RKO (cell line): ENCODE data around the gene MAS1L.
"Not testable (repeated sequence)": the region's sequence is repeated elsewhere in the genome, so short reads cannot be mapped to it uniquely, and the experiment has no call there.

ENCODE experiments used
- DNase-seq: peaks from one replicate; pipeline ENCODE4 v3.0.0-alpha.2; 2016; ENCODE audit warnings: low spot score

Gene MAS1L

DNA sequence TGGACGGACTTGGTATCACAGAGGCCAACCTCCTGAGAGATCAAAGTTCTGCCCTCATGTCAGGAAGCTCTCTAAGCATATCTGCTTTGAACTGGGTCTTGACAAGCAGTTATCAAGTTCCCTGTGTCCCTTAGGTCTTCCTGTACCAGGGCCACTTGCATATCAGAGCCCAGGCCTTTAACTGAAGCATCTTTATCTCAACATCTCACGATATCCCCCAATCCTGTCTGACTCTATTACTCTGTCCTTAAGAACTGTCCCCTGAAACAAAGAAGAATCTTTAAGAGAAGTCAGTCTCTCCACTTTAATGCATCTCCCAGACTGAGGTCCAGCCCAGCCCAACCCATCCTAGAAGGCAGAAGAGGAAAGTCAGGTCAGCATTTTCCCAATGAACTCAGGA, 8.2 kb downstream of the MAS1L start:
- DNase-seq = no peak

- DNase-seq = no peak
Observed at GRCh38 chr6:29478740-29479139, 9.0 kb downstream of the MAS1L start.

- no peak for DNase-seq
Observed at GRCh38 chr6:29477923-29478450, 9.8 kb downstream of the MAS1L start.

- no peak for DNase-seq
Observed at GRCh38 chr6:29474996-29475395, 12.8 kb downstream of the MAS1L start.

DNA sequence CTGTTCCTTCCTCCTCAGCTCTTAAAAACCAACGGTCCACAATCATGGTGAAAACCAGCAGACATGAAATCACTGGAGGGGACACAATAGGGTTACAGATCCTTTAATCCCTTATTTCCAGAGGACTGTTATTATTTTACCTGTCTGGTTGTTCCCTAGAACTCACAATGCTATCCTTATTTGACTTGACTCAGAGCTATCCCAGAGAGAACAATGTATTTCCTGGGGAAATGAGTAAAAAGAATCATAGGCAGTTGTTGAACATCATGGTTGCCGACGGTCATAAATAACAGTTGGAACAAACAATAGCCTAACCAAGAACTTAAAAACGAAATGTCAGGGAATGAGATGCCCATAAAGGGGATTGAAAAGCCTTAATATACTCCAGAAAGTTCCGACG, 21.5 kb downstream of the MAS1L start:
- no peak for DNase-seq

DNA sequence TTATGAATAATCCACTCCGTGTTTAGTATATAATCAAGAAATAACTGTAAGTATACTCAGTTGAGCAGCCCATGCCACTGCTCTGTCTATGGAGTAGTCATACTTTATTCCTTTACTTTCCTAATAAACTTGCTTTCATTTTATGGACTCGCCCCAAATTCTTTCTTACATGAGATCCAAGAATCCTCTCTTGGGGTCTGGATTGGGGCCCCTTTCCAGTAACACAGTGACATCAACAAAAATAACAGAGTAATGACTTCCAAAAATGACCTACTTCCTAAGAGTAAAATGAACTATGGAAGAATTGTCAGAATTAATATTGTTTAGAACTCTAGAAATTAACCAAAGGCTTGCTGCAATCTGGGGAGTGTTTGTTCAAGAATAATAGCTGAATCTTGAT, 22.0 kb downstream of the MAS1L start:
- DNase-seq = no peak

DNA sequence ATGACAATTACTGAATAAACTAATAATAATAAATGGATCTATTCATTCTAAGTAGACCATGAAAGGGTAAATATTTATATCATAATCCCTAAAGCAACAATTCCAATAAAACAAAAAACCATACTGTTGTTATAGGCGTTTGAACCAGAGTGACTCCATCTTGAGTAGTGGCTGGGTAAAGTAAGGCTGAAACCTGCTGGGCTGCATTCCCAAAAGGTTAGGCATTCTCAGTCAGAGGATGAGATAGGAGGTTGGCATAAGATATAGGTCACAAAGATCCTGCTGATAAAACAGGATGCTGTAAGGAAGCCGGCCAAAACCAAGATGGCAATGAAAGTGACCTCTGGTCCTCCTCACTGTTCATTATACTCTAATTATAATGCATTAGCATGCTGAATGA, 22.5 kb downstream of the MAS1L start:
- no peak for DNase-seq

DNA sequence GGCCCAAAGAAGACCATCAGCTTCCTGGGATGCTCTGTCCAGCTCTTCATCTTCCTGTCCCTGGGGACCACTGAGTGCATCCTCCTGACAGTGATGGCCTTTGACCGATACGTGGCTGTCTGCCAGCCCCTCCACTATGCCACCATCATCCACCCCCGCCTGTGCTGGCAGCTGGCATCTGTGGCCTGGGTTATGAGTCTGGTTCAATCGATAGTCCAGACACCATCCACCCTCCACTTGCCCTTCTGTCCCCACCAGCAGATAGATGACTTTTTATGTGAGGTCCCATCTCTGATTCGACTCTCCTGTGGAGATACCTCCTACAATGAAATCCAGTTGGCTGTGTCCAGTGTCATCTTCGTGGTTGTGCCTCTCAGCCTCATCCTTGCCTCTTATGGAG, 25.7 kb downstream of the MAS1L start:
- DNase-seq = no peak

GRCh38 chr6:29461021-29461814, 26.5 kb downstream of the MAS1L start:
- DNase-seq = no peak

- no peak for DNase-seq
Observed at GRCh38 chr6:29456971-29457370, 30.8 kb downstream of the MAS1L start, which contains the start of the genes OR11A1 and OR2H1. Gene OR11A1, minus strand, starts transcription at chr6:29457071. Its CDS starts 29,430 bp downstream, at chr6:29427641. Gene OR2H1, plus strand, starts transcription at chr6:29457155. Its CDS starts 4,615 bp downstream, at chr6:29461770.

GRCh38 chr6:29451471-29452193, 36.1 kb downstream of the MAS1L start:
- no peak for DNase-seq

DNA sequence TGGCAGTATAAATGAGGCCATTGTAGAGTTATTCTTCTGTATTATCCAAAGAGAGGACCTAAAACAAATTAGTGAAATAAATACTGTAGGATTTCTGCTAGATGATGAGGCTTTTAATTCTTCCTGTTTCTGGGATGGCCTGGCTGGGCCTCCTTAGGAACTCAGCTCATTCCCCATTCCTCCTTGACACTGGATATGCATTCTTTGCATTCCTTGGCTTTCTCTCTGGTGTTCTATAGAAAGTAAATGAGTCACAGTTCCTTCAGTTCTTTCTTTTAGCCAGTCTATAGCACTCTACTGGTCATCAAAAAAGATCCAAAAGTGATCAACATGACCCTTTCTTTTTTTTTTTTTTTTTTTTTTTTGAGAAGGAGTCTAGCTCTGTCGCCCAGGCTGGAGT, 40.1 kb downstream of the MAS1L start:
- DNase-seq = no peak

DNA sequence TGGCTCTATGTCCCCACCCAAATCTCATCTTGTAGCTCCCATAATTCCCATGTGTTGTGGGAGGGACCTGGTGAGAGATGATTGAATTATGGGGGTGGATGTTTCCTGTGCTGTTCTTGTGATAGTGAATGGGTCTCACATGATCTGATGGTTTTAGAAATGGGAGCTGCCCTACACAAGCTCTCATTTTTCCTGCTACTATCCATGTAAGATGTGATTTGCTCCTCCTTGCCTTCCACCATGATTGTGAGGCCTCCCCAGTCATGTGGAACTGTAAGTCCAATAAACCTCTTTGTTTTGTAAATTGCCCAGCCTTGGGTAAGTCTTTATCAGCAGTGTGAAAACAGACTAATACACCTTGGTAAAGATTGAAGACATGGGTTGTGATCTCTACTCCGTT, 43.7 kb downstream of the MAS1L start:
- DNase-seq = not testable (repeated sequence)

DNA sequence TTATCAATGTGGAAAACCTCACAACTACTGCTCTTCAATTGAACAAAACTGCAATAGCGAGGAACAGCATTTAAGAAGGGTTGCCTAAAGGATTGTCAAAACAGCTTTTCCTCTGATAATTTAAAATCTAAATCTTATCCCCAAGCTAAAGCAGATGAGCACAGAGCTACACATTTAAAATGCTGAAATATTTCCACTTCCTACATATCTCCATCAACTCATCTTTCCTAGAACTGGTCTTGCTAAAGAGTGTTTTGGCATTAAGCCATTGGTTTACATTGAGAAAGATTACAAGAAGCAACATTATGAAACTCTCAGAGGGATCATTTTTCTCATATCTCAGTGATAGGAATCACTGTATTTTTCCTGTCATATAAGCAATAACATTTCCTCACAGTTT, 45.0 kb downstream of the MAS1L start:
- no peak for DNase-seq

DNA sequence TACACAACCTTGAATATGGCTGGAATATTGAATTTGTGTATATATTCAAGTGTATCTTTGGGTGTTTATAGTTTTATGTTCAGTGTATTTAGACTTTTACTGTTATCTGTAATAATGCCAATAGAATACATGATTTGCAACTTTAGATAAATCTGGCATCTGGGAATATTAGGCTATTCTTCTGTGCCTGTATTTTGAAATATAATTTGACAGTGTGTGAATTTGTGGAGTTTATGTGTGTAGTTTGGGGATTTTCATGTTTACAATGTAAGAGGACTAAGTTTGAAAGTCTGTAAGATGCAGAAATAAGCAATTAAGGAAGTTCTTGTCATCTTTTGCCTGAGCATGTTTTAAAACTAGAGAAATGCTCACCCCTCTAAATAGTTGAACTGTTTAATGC, 48.8 kb downstream of the MAS1L start, which contains the start of gene OR10C1:
Gene OR10C1 (plus strand): TSS at position 301 of the 400 bp plus-strand sequence. CDS start 710 bp downstream, outside the sequence.
- DNase-seq = no peak

- DNase-seq = not testable (repeated sequence)
Observed at GRCh38 chr6:29436730-29437129, 51.0 kb downstream of the MAS1L start.
